K562 (cell line): ENCODE data around the gene RFC2. TPM values are rescaled to one million over a fixed set of nuclear protein-coding genes. Genes with fewer than 3 reads are reported as not detected.

Experiments
- ATAC-seq: fragments of 200-7000 bp; cut with Tn5 transposase; 3 replicates; pipeline ENCODE4 v1.9.1; 2020; ENCODE audit warnings: moderate library complexity
- BruUV-seq: library from RNA; stranded (reverse); fragments of 400-500 nt; replicated peaks from 2 replicates; lab custom pipeline; 2021; lab: Mats Ljungman, UMichigan
- CTCF ChIA-PET: fragments of 300-600 bp; formaldehyde crosslinking; extraction: SDS; loops from one replicate; lab custom pipeline; 2021; ENCODE audit warnings: low intra/inter-chr PET ratio; lab: Yijun Ruan, JAX
- POLR2A ChIA-PET: fragments of 300-600, 350-650 bp; sonication (Branson Sonifier 250); formaldehyde crosslinking; extraction: SDS; loops from one replicate; lab custom pipeline; 2021; ENCODE audit warnings: antibody characterized with exemption, inconsistent platforms; lab: Yijun Ruan, JAX
- DNase-seq, 4 experiments: peaks; one replicate each; pipeline versions ENCODE4 v3.0.0 to v3.0.0-alpha.2; 2011 to 2018; ENCODE audit warnings: low spot score in 3 of 4, mixed read lengths in 3 of 4; ENCODE audit errors: extremely low read depth in 1 of 4
- FAIRE-seq: peaks from 2 replicates; lab custom pipeline; 2011; peaks lifted over from hg19 to GRCh38; lab: Jason Lieb, UNC
- H2AFZ ChIP-seq: 2 replicates; pipeline ENCODE4 v1.6.0; 2011; ENCODE audit warnings: low read depth, low read length, control low read depth, inconsistent platforms
- H3K27ac ChIP-seq: fragments of 200-600 bp; 3 replicates; pipeline ENCODE4 v1.8.0; 2011; ENCODE audit warnings: low read depth, mild to moderate bottlenecking, control low read depth, inconsistent platforms, low read length, moderate library complexity, mixed read lengths; ENCODE audit errors: extremely low read depth
- H3K27me3 ChIP-seq, 2 experiments: fragments of 300-600 bp in 1 of 2; 2 replicates in 1 of 2; 3 replicates in 1 of 2; pipeline versions ENCODE4 v1.6.0 to v1.8.0; 2011; ENCODE audit warnings: inconsistent platforms in 2 of 2, low read length in 2 of 2, mild to moderate bottlenecking in 1 of 2, mixed read lengths in 1 of 2, moderate library complexity in 1 of 2; ENCODE audit not compliant: control insufficient read depth in 2 of 2, insufficient read depth in 2 of 2
- H3K36me3 ChIP-seq: fragments of 300-600 bp; 3 replicates; pipeline ENCODE4 v1.8.0; 2011; ENCODE audit warnings: mild to moderate bottlenecking, low read length, inconsistent platforms; ENCODE audit not compliant: control insufficient read depth, insufficient read depth
- H3K4me1 ChIP-seq, 2 experiments: fragments of 200-600 bp in 1 of 2; replicated peaks in 1 of 2; 2 replicates in 1 of 2; 3 replicates in 1 of 2; pipeline versions ENCODE4 v1.5.1 to v1.8.0; 2011; ENCODE audit warnings: inconsistent platforms in 2 of 2, low read length in 2 of 2, mild to moderate bottlenecking in 1 of 2, mixed read lengths in 1 of 2, moderate library complexity in 1 of 2; ENCODE audit not compliant: control insufficient read depth in 2 of 2, insufficient read depth in 2 of 2
- H3K4me2 ChIP-seq: 2 replicates; pipeline ENCODE4 v1.6.1; 2011; ENCODE audit warnings: low read length, control low read depth, inconsistent platforms, mixed read lengths; ENCODE audit not compliant: insufficient read depth
- H3K4me3 ChIP-seq: fragments of 200-600 bp; sonication (generic), shearing (Covaris generic); 2 replicates; pipeline ENCODE4 v1.5.1; 2016; ENCODE audit warnings: control low read depth, inconsistent platforms
- H3K79me2 ChIP-seq: fragments of 200-600 bp; 3 replicates; pipeline ENCODE4 v1.8.0; 2011; ENCODE audit warnings: low read length, inconsistent platforms; ENCODE audit not compliant: control insufficient read depth, insufficient read depth
- H3K9ac ChIP-seq, 2 experiments: 2 replicates each; pipeline versions ENCODE4 v1.6.0 to v1.6.1; 2011; ENCODE audit warnings: low read depth in 2 of 2, low read length in 2 of 2, control low read depth in 1 of 2, inconsistent platforms in 1 of 2, mild to moderate bottlenecking in 1 of 2, mixed read lengths in 1 of 2; ENCODE audit not compliant: insufficient read depth in 1 of 2
- H3K9me1 ChIP-seq: one replicate; pipeline ENCODE4 v1.6.0; 2011; ENCODE audit warnings: inconsistent platforms, mild to moderate bottlenecking, low read length, moderate library complexity; ENCODE audit not compliant: control insufficient read depth, insufficient read depth
- H3K9me3 ChIP-seq: replicated peaks from 2 replicates; pipeline ENCODE4 v1.5.1; 2011; ENCODE audit warnings: low read depth, low read length, inconsistent platforms; ENCODE audit not compliant: control insufficient read depth, insufficient read depth
- H4K20me1 ChIP-seq: replicated peaks from 2 replicates; pipeline ENCODE4 v1.6.1; 2011; ENCODE audit warnings: low read length, inconsistent platforms, mixed read lengths; ENCODE audit not compliant: control insufficient read depth, insufficient read depth
- HCFC1 ChIP-seq: IDR thresholded peaks from 2 replicates; pipeline ENCODE4 v1.6.1; 2012; ENCODE audit warnings: low read depth, low read length, improper control_type of control experiment
- MECOM ChIP-seq: fragments of 250-450 bp; sonication (Bioruptor Pico); IDR thresholded peaks from 2 replicates; pipeline ENCODE4 v1.8.0; 2022; ENCODE audit warnings: inconsistent platforms
- NFATC3 ChIP-seq: fragments of 450-650 bp; IDR thresholded peaks from 2 replicates; pipeline ENCODE4 v1.6.1; 2017; ENCODE audit warnings: mild to moderate bottlenecking
- NFRKB ChIP-seq: fragments of 450-650 bp; IDR thresholded peaks from 2 replicates; pipeline ENCODE4 v1.6.1; 2016; ENCODE audit warnings: low read depth
- NONO ChIP-seq, 2 experiments: fragments of 200-400 bp in 1 of 2; fragments of 450-650 bp in 1 of 2; formaldehyde crosslinking in 1 of 2; IDR thresholded peaks; 2 replicates each; pipeline ENCODE4 v1.6.1; 2017; ENCODE audit warnings: low read depth in 2 of 2, mild to moderate bottlenecking in 2 of 2, moderate library complexity in 2 of 2, low read length in 1 of 2
- NR2C2 ChIP-seq, 2 experiments: fragments of 200-800 bp in 1 of 2; sonication (Bioruptor generic) in 1 of 2; sonication (generic) in 1 of 2; formaldehyde crosslinking in 1 of 2; IDR thresholded peaks; 2 replicates each; pipeline versions ENCODE4 v1.6.1 to v1.8.0; 2016 to 2022; ENCODE audit warnings: mild to moderate bottlenecking in 1 of 2, missing compliant biosample characterization in 1 of 2, missing genetic modification characterization in 1 of 2, missing genetic modification reagents in 1 of 2
- PCBP2 ChIP-seq: fragments of 200-400 bp; formaldehyde crosslinking; IDR thresholded peaks from 2 replicates; pipeline ENCODE4 v1.6.1; 2018; ENCODE audit warnings: low read length, low read depth, mild to moderate bottlenecking, moderate library complexity; ENCODE audit not compliant: poor library complexity, severe bottlenecking
- POLR2B ChIP-seq: fragments of 450-650 bp; IDR thresholded peaks from 2 replicates; pipeline ENCODE4 v1.6.1; 2018; ENCODE audit warnings: low read depth; ENCODE audit not compliant: partially characterized antibody
- SETDB1 ChIP-seq: IDR thresholded peaks from one replicate; pipeline ENCODE4 v1.6.1; 2012; ENCODE audit warnings: low read length, control low read depth, inconsistent platforms
- SOX6 ChIP-seq: fragments of 450-650 bp; IDR thresholded peaks from 2 replicates; pipeline ENCODE4 v1.6.1; 2014; ENCODE audit warnings: mild to moderate bottlenecking
- SREBF1 ChIP-seq: fragments of 150-350 bp; IDR thresholded peaks from 2 replicates; pipeline ENCODE4 v1.6.1; 2014; ENCODE audit warnings: antibody characterized with exemption, low read depth, low read length, borderline replicate concordance
- USF2 ChIP-seq: sonication (generic); formaldehyde crosslinking; IDR thresholded peaks from 2 replicates; pipeline ENCODE4 v1.5.0; 2020; ENCODE audit warnings: missing genetic modification reagents
- XRCC4 ChIP-seq: IDR thresholded peaks from one replicate; pipeline ENCODE4 v1.6.1; 2011; ENCODE audit not compliant: insufficient read depth, insufficient read length; ENCODE audit errors: extremely low read depth
- ZNF175 ChIP-seq: fragments of 200-800 bp; sonication (Bioruptor generic); IDR thresholded peaks from 2 replicates; pipeline ENCODE4 v1.6.1; 2016; ENCODE audit warnings: low read depth, mild to moderate bottlenecking, missing genetic modification characterization, missing compliant biosample characterization
- ZNF518B ChIP-seq: fragments of 250-450 bp; sonication (Bioruptor Pico); IDR thresholded peaks from 2 replicates; pipeline ENCODE4 v1.5.0; 2021; ENCODE audit warnings: mild to moderate bottlenecking, moderate library complexity
- WGBS: fragments of 100-300 bp; shearing (Covaris generic); methylation state at CpG from one replicate; pipeline ENCODE4 v1.1.6; 2016; ENCODE audit warnings: low coverage, mixed read lengths; ENCODE audit not compliant: insufficient coverage; ENCODE audit errors: missing lambda C conversion rate; 5-methylcytosine and 5-hydroxymethylcytosine counted together
- in situ Hi-C: fragments of 300-500 bp; cut with MboI; formaldehyde crosslinking; loops from 4 replicates; pipeline ENCODE4 v1.15.0; 2018; ENCODE audit warnings: inconsistent platforms, mixed read lengths
- intact Hi-C: fragments of 100-400 bp; cut with micrococcal nuclease; formaldehyde crosslinking; loops from 2 replicates; pipeline ENCODE4 v1.14.2; 2022
- polyA plus RNA-seq, 8 experiments: library from polyadenylated mRNA; depleted of rRNA in 4 of 8; stranded (reverse) in 5 of 8; unstranded in 3 of 8; fragments of >200 nt; fragmentation: Nextera tagmentation in 2 of 8; fragmentation: Illumina TruSeq in 1 of 8; extraction: Ambion mirVana in 2 of 8; extraction: Trizol in 1 of 8; gene quantifications; 2 replicates each; pipeline versions ENCODE4 v1.2.1 to v1.2.3, GENCODE V29; 2011 to 2014; ENCODE audit warnings: inconsistent platforms in 1 of 8, missing spikeins in 1 of 8
- total RNA-seq, 7 experiments: library from RNA; depleted of rRNA in 6 of 7; stranded (reverse); fragments of >200 nt in 6 of 7; fragmentation: Illumina TruSeq in 2 of 7; extraction: Trizol in 2 of 7; gene quantifications; 2 replicates each; pipeline versions ENCODE4 v1.2.1 to v1.2.3, GENCODE V29; 2011 to 2021; ENCODE audit warnings: low replicate concordance in 1 of 7

RFC2 gene
- total and polyA plus RNA-seq, 9 of the 15 experiments (the other 6 are each of a cell fraction or from before 2014, with no cell fraction given): 32.5 to 161 (median 102) TPM

GRCh38 chr7:74280985-74281384, 26.8 kb upstream of the RFC2 start (continued):
- no peak for TF ChIP-seq SETDB1
- TF ChIP-seq ZNF175: no peak

- Histone ChIP-seq H3K27ac (no peak overlapping the region), H3K36me3 (no peaks in the 10 kb centered on the region), H3K4me2 (no peak overlapping the region), H4K20me1 (no peaks in the 10 kb centered on the region), H3K9ac (no peak overlapping the region), H3K4me1 (peaks cover 21% of the 10 kb centered on the region in 2 experiments), H3K9me1 (no peaks in the 10 kb centered on the region), H3K4me3 (no peak overlapping the region), H3K9me3 (no peaks in the 10 kb centered on the region), H3K27me3 (no peaks in the 10 kb centered on the region), H2AFZ (no peak overlapping the region), H3K79me2 (no peaks in the 10 kb centered on the region)
- WGBS: 61% methylated on average over 4 of the region's 4 CpGs
- in situ Hi-C loops: no loop called here
- CTCF ChIA-PET: no interaction called here
- no peak for ATAC-seq
- DNase-seq: no peak
- no TSS peak for BruUV-seq
- FAIRE-seq: no peak
- intact Hi-C loops: no loop called here
- TF ChIP-seq NONO (IDR thresholded peaks at IDR 0.05; ENCODE audit: low read depth in 2 of 2, low read length in 1 of 2): no peak
- no peak for TF ChIP-seq NFATC3
- no peak for TF ChIP-seq PCBP2
- TF ChIP-seq USF2 (CRISPR knock-in tag): no peak
- TF ChIP-seq ZNF175: no peak
- TF ChIP-seq NR2C2 (CRISPR knock-in tag; IDR thresholded peaks at IDR 0.05): no peak
- no peak for TF ChIP-seq NR2C2 (tag; IDR thresholded peaks at IDR 0.05)
- TF ChIP-seq MECOM (CRISPR knock-in tag): no peak
- no peak for TF ChIP-seq XRCC4
- TF ChIP-seq SREBF1: no peak
- no peak for TF ChIP-seq ZNF518B (CRISPR knock-in tag)
- no peak for TF ChIP-seq SOX6
- no peak for TF ChIP-seq POLR2B
- TF ChIP-seq HCFC1: no peak
- no peak for TF ChIP-seq NFRKB
- POLR2A ChIA-PET: no interaction called here
These were observed 23.4 kb upstream of the RFC2 start for GRCh38 chr7:74277636-74278035.
